Breast epithelium (tissue), 4 donors: ENCODE data around the gene SYNJ2. TPM values are rescaled to one million over a fixed set of nuclear protein-coding genes. Genes with fewer than 3 reads are reported as not detected.

Experiments used
- DNase-seq, 2 donors: peaks; one replicate each; pipeline ENCODE4 v3.0.0-alpha.2; 2019; ENCODE audit warnings: low spot score in 2 of 2
- H3K27ac ChIP-seq, 2 donors: fragments of 200-600 bp; sonication (generic) in 1 of 2; one replicate each; pipeline ENCODE4 v1.5.1; 2016 to 2019; ENCODE audit warnings: mild to moderate bottlenecking in 1 of 2
- H3K27me3 ChIP-seq, 2 donors: fragments of 200-600 bp; sonication (generic) in 1 of 2; one replicate each; pipeline versions ENCODE4 v1.5.1 to v1.6.0; 2017 to 2019; ENCODE audit warnings: control low read depth in 1 of 2, mild to moderate bottlenecking in 1 of 2
- H3K36me3 ChIP-seq: fragments of 200-600 bp; one replicate; pipeline ENCODE4 v1.5.1; 2019
- H3K4me1 ChIP-seq, 2 donors: fragments of 200-600 bp; sonication (generic); one replicate each; pipeline ENCODE4 v1.5.1; 2016 to 2019; ENCODE audit warnings: control low read depth in 1 of 2
- H3K4me3 ChIP-seq, 3 donors: fragments of 200-600 bp; sonication (generic); 1 replicate in 2 of 3; 2 replicates in 1 of 3; pipeline ENCODE4 v1.5.1; 2016 to 2019; ENCODE audit warnings: mild to moderate bottlenecking in 3 of 3, moderate library complexity in 2 of 3
- H3K9me3 ChIP-seq, 2 donors: fragments of 200-600 bp; sonication (generic) in 1 of 2; one replicate each; pipeline ENCODE4 v1.5.1; 2016 to 2019; ENCODE audit warnings: control low read depth in 1 of 2
- POLR2A ChIP-seq: fragments of 450-650 bp; IDR thresholded peaks from one replicate; pipeline ENCODE4 v1.6.1; 2016; ENCODE audit warnings: antibody characterized with exemption, mild to moderate bottlenecking, moderate library complexity
- POLR2AphosphoS5 ChIP-seq, 3 donors: sonication (generic); formaldehyde crosslinking; IDR thresholded peaks; one replicate each; pipeline ENCODE4 v1.6.1; 2017; ENCODE audit warnings: antibody characterized with exemption in 3 of 3
- intact Hi-C: fragments of 100-400 bp; cut with DNase I; formaldehyde crosslinking; loops from one replicate; pipeline ENCODE4 v1.15.1; 2023; ENCODE audit warnings: low total_unique reads
- total RNA-seq, 3 donors: library from RNA; depleted of rRNA; stranded (reverse); fragments of >200 nt; gene quantifications; one replicate each; pipeline ENCODE4 v1.1.0, GENCODE V29; 2016
- TF ChIP-seq, protein P1 (sequence below), 3 donors: fragments of 450-650 bp; IDR thresholded peaks; one replicate each; pipeline ENCODE4 v1.5.1; 2016 to 2017; ENCODE audit warnings: antibody characterized with exemption in 3 of 3, mild to moderate bottlenecking in 3 of 3, moderate library complexity in 3 of 3

SYNJ2 gene
- total RNA-seq, 3 donors from 2014 or later: 3.0 to 20.2 (median 15.7) TPM

DNA sequence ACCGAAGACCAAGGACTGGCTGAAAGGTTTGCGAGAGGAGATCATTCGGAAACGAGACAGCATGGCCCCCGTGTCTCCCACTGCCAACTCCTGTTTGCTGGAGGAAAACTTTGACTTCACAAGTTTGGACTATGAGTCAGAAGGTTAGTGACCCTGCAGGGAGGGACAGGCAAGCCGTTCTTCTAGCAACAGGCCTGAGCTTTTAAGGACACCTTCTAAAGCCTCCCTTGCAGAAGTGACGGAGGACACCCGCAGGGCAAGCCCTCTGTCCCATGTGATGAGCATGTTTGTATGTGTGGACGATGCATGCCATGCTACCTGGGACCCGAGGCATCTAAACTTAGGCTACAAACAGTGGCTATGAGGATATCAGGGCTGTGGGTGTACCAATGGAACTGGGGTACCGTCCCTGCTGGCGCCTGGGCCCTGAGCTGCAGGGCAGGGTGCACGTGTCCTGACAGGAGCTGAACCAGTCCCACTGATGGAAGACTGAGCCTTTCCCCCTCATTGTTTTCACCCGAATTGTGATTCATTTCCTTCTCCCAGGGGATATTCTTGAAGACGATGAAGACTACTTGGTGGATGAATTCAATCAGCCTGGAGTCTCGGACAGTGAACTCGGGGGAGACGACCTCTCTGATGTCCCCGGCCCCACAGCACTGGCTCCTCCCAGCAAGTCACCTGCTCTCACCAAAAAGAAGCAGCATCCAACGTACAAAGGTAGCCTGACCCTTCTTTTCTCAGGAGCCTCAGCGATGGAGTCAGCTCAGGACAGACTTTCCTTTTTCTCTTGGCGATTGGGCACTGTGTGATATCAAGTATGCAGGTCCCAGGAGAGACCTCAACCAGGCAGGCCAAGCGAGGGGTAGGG, 102.0 kb downstream of the SYNJ2 start:
- intact Hi-C loops: no loop called here
- Histone ChIP-seq H3K9me3 (no peaks in the 10 kb centered on the region), H3K4me1 (no peaks in the 10 kb centered on the region), H3K27ac (no peak overlapping the region), H3K27me3 (no peaks in the 10 kb centered on the region), H3K4me3 (no peak overlapping the region), H3K36me3 (peaks cover 4% of the 10 kb centered on the region)
- TF ChIP-seq, protein P1, sequence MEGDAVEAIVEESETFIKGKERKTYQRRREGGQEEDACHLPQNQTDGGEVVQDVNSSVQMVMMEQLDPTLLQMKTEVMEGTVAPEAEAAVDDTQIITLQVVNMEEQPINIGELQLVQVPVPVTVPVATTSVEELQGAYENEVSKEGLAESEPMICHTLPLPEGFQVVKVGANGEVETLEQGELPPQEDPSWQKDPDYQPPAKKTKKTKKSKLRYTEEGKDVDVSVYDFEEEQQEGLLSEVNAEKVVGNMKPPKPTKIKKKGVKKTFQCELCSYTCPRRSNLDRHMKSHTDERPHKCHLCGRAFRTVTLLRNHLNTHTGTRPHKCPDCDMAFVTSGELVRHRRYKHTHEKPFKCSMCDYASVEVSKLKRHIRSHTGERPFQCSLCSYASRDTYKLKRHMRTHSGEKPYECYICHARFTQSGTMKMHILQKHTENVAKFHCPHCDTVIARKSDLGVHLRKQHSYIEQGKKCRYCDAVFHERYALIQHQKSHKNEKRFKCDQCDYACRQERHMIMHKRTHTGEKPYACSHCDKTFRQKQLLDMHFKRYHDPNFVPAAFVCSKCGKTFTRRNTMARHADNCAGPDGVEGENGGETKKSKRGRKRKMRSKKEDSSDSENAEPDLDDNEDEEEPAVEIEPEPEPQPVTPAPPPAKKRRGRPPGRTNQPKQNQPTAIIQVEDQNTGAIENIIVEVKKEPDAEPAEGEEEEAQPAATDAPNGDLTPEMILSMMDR (IDR thresholded peaks at IDR 0.05): no peak
- no peak for TF ChIP-seq POLR2AphosphoS5 (IDR thresholded peaks at IDR 0.05)
- no peak for TF ChIP-seq POLR2A
- no peak for DNase-seq

DNA sequence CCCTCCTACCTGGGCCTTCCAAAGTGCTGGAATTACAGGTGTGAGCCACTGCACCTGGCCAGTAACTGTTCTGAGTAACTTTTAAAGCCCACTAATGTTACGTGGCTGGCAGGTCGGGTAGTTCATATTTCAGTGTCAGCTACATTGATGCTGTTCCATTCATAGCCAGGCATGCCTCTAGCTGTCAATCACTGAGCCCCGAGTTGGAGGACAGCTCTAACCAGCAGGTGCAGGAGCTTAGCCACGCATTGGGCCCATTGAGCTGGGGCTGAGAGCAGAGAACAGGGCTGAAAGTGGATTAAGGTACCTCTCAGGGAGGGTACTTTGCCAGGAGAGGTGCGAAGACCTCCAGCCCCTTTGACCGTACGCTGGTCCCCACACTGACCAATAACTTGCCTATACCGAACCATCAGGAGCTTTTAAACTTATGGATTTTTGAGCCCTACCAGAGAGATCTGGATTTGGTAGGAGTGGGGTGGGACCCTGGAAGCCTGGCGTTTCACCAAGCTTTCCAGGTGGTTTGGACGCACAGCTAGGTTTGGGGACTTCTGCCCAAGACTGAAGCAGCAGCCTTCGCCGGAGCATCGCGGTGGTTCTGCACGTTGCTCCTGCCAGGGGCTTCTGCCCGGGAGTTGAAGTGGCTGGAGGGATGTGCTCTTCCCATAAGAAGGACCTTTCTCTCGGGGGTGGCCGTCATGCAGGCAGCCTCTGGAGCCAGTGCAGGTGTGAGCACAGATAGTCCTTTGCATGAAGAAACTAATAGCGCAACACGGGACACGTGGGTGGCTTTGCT, 103.8 kb downstream of the SYNJ2 start:
- intact Hi-C loops: no loop called here
- Histone ChIP-seq H3K4me3 (no peak overlapping the region), H3K27ac (no peak overlapping the region), H3K27me3 (no peaks in the 10 kb centered on the region), H3K4me1 (no peaks in the 10 kb centered on the region), H3K9me3 (no peaks in the 10 kb centered on the region), H3K36me3 (peaks cover 4% of the 10 kb centered on the region)
- TF ChIP-seq, protein P1 (IDR thresholded peaks at IDR 0.05): no peak
- TF ChIP-seq POLR2AphosphoS5 (IDR thresholded peaks at IDR 0.05) (no peak), POLR2A (no peak)
- no peak for DNase-seq

- no peak for DNase-seq
- no peak overlapping the region for H3K4me3 ChIP-seq
- H3K4me1 ChIP-seq: no peaks in the 10 kb centered on the region
- peaks cover 4% of the 10 kb centered on the region for H3K36me3 ChIP-seq
- H3K9me3 ChIP-seq: no peaks in the 10 kb centered on the region
- H3K27ac ChIP-seq: no peak overlapping the region
- no peaks in the 10 kb centered on the region for H3K27me3 ChIP-seq
- TF ChIP-seq POLR2A: no peak
- TF ChIP-seq POLR2AphosphoS5 (IDR thresholded peaks at IDR 0.05): no peak
- TF ChIP-seq, protein P1 (IDR thresholded peaks at IDR 0.05): no peak
- intact Hi-C loops: no loop called here
These were observed 104.4 kb downstream of the SYNJ2 start for GRCh38 chr6:158086054-158086503.

DNA sequence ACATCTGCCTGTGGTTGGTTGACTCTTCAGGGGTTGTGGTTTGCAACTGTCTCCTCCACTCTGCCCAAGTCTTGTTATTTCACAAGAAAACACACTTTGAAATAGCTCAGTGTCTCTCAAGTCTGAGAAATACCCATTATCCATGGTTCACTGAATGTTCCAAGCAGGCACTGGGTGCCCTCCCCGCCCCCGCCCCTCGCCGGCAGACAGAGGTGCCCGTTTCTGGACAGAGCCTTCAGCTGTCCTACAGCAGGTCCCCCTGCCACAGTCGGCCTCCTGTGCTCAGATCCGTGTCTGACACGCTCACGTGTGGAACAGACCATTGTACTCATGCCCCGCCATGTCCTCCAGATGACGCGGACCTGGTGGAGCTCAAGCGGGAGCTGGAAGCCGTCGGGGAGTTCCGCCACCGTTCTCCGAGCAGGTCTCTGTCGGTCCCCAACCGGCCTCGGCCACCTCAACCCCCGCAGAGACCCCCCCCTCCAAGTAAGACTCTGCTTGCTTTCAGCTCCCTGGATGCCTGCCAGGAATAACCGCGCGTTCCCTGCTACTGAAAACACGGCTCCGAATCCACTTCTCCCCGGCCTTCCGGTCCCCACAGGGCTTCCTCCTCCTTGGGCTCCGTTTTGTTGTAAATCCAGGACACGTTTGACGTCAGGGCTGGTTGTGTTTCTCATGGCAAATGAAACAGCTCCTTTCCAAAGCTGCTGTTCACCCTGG, 105.0 kb downstream of the SYNJ2 start:
- no peak for DNase-seq
- no peaks in the 10 kb centered on the region for H3K27me3 ChIP-seq
- no peak overlapping the region for H3K27ac ChIP-seq
- TF ChIP-seq POLR2AphosphoS5 (IDR thresholded peaks at IDR 0.05) (no peak), POLR2A (no peak)
- TF ChIP-seq, protein P1 (IDR thresholded peaks at IDR 0.05): no peak
- peaks cover 4% of the 10 kb centered on the region for H3K36me3 ChIP-seq
- H3K4me3 ChIP-seq: peak overlapping the region in 1 of 3 donors; percentile 11
- no peaks in the 10 kb centered on the region for H3K4me1 ChIP-seq
- intact Hi-C loops: no loop called here
- H3K9me3 ChIP-seq: no peaks in the 10 kb centered on the region
